ENCODE data around the gene MESP2. TPM values are rescaled to one million over a fixed set of nuclear protein-coding genes. Genes with fewer than 3 reads are reported as not detected.

The MESP2 gene
- total and polyA plus RNA-seq, 2 of the 8 experiments (the other 6 are each of a cell fraction or from before 2014, with no cell fraction given): 0.35 to 0.80 TPM

- TF ChIP-seq ASH2L (IDR thresholded peaks at IDR 0.05; ENCODE audit: low read length): peak; percentile 11
- no peak for TF ChIP-seq CREB1 (IDR thresholded peaks at IDR 0.05)
Measured at GRCh38 chr15:89814112-89814742, 38.1 kb downstream of the MESP2 start (continued).
